Skeletal muscle satellite cell (primary cell): ENCODE data around the gene P2RY8.
"Not testable (repeated sequence)": the region's sequence is repeated elsewhere in the genome, so short reads cannot be mapped to it uniquely, and the experiment has no call there.

Experiments used
- H3K27me3 ChIP-seq: 2 replicates; pipeline ENCODE4 v1.7.0; 2013; ENCODE audit warnings: low read length; ENCODE audit not compliant: control insufficient read depth, insufficient read depth
- H3K36me3 ChIP-seq: 2 replicates; pipeline ENCODE4 v1.7.0; 2013; ENCODE audit warnings: mild to moderate bottlenecking, control low read depth, low read length; ENCODE audit not compliant: insufficient read depth
- H3K4me1 ChIP-seq: 2 replicates; pipeline ENCODE4 v1.7.0; 2013; ENCODE audit warnings: low read length; ENCODE audit not compliant: control insufficient read depth, insufficient read depth
- H3K4me2 ChIP-seq: 2 replicates; pipeline ENCODE4 v1.7.0; 2013; ENCODE audit warnings: mild to moderate bottlenecking, low read length
- H3K4me3 ChIP-seq: 2 replicates; pipeline ENCODE4 v1.7.0; 2013; ENCODE audit warnings: low read length
- H3K9ac ChIP-seq: 2 replicates; pipeline ENCODE4 v1.7.0; 2013; ENCODE audit warnings: mild to moderate bottlenecking, low read depth, low read length, moderate library complexity
- H3K9me3 ChIP-seq: replicated peaks from 2 replicates; pipeline ENCODE4 v1.7.0; 2013; ENCODE audit warnings: mild to moderate bottlenecking, control low read depth, low read length

P2RY8 gene

GRCh38 chrX:1561164-1561563 lies 24.2 kb upstream of the P2RY8 start:
- Histone ChIP-seq H3K4me1 (no peaks in the 10 kb centered on the region), H3K36me3 (no peaks in the 10 kb centered on the region)

GRCh38 chrX:1558761-1559468 lies 21.9 kb upstream of the P2RY8 start:
- Histone ChIP-seq H3K4me2 (no peak overlapping the region), H3K4me3 (no peak overlapping the region), H3K9ac (no peak overlapping the region), H3K36me3 (no peaks in the 10 kb centered on the region), H3K27me3 (no peaks in the 10 kb centered on the region), H3K4me1 (no peaks in the 10 kb centered on the region), H3K9me3 (no peaks in the 10 kb centered on the region)

More at GRCh38 chrX:1561164-1561563, 24.2 kb upstream of the P2RY8 start:
- H3K4me2 ChIP-seq, result no peak overlapping the region
- no peaks in the 10 kb centered on the region for H3K27me3 ChIP-seq
- H3K9me3 ChIP-seq, result no peaks in the 10 kb centered on the region
- no peak overlapping the region for H3K4me3 ChIP-seq
- H3K9ac ChIP-seq, result no peak overlapping the region

GRCh38 chrX:1557442-1557841 lies 20.5 kb upstream of the P2RY8 start:
- not testable (repeated sequence) for H3K9me3 ChIP-seq, H3K4me3 ChIP-seq, H3K4me1 ChIP-seq, H3K36me3 ChIP-seq, H3K27me3 ChIP-seq, H3K9ac ChIP-seq, H3K4me2 ChIP-seq

- Histone ChIP-seq H3K4me1 (no peaks in the 10 kb centered on the region), H3K9me3 (no peaks in the 10 kb centered on the region), H3K36me3 (no peaks in the 10 kb centered on the region), H3K9ac (no peak overlapping the region), H3K27me3 (no peaks in the 10 kb centered on the region), H3K4me2 (no peak overlapping the region), H3K4me3 (no peak overlapping the region)
Observed at GRCh38 chrX:1555370-1555769, 18.4 kb upstream of the P2RY8 start.

GRCh38 chrX:1554469-1555210 lies 17.7 kb upstream of the P2RY8 start:
- Histone ChIP-seq H3K27me3 (no peaks in the 10 kb centered on the region), H3K4me2 (no peak overlapping the region), H3K4me3 (no peak overlapping the region), H3K4me1 (no peaks in the 10 kb centered on the region), H3K9ac (no peak overlapping the region), H3K9me3 (no peaks in the 10 kb centered on the region), H3K36me3 (no peaks in the 10 kb centered on the region)

- Histone ChIP-seq H3K4me1 (no peaks in the 10 kb centered on the region), H3K4me3 (no peak overlapping the region), H3K9me3 (no peaks in the 10 kb centered on the region), H3K36me3 (no peaks in the 10 kb centered on the region), H3K9ac (no peak overlapping the region), H3K4me2 (no peak overlapping the region), H3K27me3 (no peaks in the 10 kb centered on the region)
Observed at GRCh38 chrX:1551959-1552546, 15.1 kb upstream of the P2RY8 start.

- H3K27me3 ChIP-seq, result no peaks in the 10 kb centered on the region
- H3K36me3 ChIP-seq, result no peaks in the 10 kb centered on the region
- no peaks in the 10 kb centered on the region for H3K9me3 ChIP-seq
- H3K4me2 ChIP-seq, result no peak overlapping the region
- H3K9ac ChIP-seq, result no peak overlapping the region
- no peaks in the 10 kb centered on the region for H3K4me1 ChIP-seq
- no peak overlapping the region for H3K4me3 ChIP-seq
Observed at GRCh38 chrX:1546691-1547251, 9.8 kb upstream of the P2RY8 start.

- Histone ChIP-seq H3K4me2 (no peak overlapping the region), H3K9ac (no peak overlapping the region), H3K27me3 (no peaks in the 10 kb centered on the region), H3K4me1 (no peaks in the 10 kb centered on the region), H3K36me3 (no peaks in the 10 kb centered on the region), H3K9me3 (no peaks in the 10 kb centered on the region), H3K4me3 (no peak overlapping the region)
Observed at GRCh38 chrX:1545776-1546408, 8.9 kb upstream of the P2RY8 start.

- no peaks in the 10 kb centered on the region for H3K9me3 ChIP-seq
- no peak overlapping the region for H3K9ac ChIP-seq
- H3K4me1 ChIP-seq, result no peaks in the 10 kb centered on the region
- no peak overlapping the region for H3K4me2 ChIP-seq
- H3K36me3 ChIP-seq, result no peaks in the 10 kb centered on the region
- H3K27me3 ChIP-seq, result no peaks in the 10 kb centered on the region
- no peak overlapping the region for H3K4me3 ChIP-seq
Observed at GRCh38 chrX:1542994-1543725, 6.2 kb upstream of the P2RY8 start.

- not testable (repeated sequence) for H3K4me2 ChIP-seq, H3K4me3 ChIP-seq, H3K9me3 ChIP-seq, H3K36me3 ChIP-seq, H3K4me1 ChIP-seq, H3K27me3 ChIP-seq, H3K9ac ChIP-seq
Observed at GRCh38 chrX:1539146-1539545, 2.2 kb upstream of the P2RY8 start.

- not testable (repeated sequence) for H3K27me3 ChIP-seq, H3K4me2 ChIP-seq, H3K4me1 ChIP-seq, H3K36me3 ChIP-seq, H3K9me3 ChIP-seq, H3K9ac ChIP-seq, H3K4me3 ChIP-seq
Observed at GRCh38 chrX:1537716-1538090, 718 bp upstream of the P2RY8 start.
